ENCODE results near the gene HTR3B. TPM values are rescaled to one million over a fixed set of nuclear protein-coding genes. Genes with fewer than 3 reads are reported as not detected.

Gene HTR3B
- total and polyA plus RNA-seq, 2 experiments from 2014 or later: 0.42 to 0.77 TPM

DNA sequence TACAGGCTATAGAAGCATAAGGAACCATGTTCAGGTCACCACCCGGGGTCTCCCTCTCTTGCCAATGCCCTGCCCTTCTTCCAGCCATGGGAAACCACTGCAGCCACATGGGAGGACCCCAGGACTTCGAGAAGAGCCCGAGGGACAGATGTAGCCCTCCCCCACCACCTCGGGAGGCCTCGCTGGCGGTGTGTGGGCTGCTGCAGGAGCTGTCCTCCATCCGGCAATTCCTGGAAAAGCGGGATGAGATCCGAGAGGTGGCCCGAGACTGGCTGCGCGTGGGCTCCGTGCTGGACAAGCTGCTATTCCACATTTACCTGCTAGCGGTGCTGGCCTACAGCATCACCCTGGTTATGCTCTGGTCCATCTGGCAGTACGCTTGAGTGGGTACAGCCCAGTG lies 84.8 kb downstream of the HTR3B start:
- Histone ChIP-seq H3K9me3 (ENCODE audit: low read depth) (no peaks in the 10 kb centered on the region), H3K4me3 (no peak overlapping the region), H3K4me2 (no peak overlapping the region), H4K20me1 (ENCODE audit: insufficient read depth, poor library complexity, severe bottlenecking) (no peaks in the 10 kb centered on the region), H3K27ac (no peak overlapping the region), H3K36me3 (replicated peaks; ENCODE audit: insufficient read depth, low read depth) (no peaks in the 10 kb centered on the region), H3K4me1 (ENCODE audit: insufficient read depth) (no peaks in the 10 kb centered on the region), H3K27me3 (peaks cover 29% of the 10 kb centered on the region), H3K9me2 (replicated peaks; ENCODE audit: insufficient read depth) (no peaks in the 10 kb centered on the region), H2AFZ (no peak overlapping the region), H3K79me2 (no peaks in the 10 kb centered on the region)
- TF ChIP-seq EZH2phosphoT487 (IDR thresholded peaks at IDR 0.05; ENCODE audit: low read depth, severe bottlenecking, unreplicated experiment) (no peak), EZH2 (IDR thresholded peaks at IDR 0.05; ENCODE audit: borderline replicate concordance) (no peak)
- TF ChIP-seq, protein P1, sequence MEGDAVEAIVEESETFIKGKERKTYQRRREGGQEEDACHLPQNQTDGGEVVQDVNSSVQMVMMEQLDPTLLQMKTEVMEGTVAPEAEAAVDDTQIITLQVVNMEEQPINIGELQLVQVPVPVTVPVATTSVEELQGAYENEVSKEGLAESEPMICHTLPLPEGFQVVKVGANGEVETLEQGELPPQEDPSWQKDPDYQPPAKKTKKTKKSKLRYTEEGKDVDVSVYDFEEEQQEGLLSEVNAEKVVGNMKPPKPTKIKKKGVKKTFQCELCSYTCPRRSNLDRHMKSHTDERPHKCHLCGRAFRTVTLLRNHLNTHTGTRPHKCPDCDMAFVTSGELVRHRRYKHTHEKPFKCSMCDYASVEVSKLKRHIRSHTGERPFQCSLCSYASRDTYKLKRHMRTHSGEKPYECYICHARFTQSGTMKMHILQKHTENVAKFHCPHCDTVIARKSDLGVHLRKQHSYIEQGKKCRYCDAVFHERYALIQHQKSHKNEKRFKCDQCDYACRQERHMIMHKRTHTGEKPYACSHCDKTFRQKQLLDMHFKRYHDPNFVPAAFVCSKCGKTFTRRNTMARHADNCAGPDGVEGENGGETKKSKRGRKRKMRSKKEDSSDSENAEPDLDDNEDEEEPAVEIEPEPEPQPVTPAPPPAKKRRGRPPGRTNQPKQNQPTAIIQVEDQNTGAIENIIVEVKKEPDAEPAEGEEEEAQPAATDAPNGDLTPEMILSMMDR (IDR thresholded peaks at IDR 0.05; ENCODE audit: poor library complexity): no peak
- WGBS (ENCODE audit: low lambda C conversion rate, missing lambda C conversion rate): 69% methylated on average over 14 of the region's 15 CpGs
- no peak for DNase-seq (ENCODE audit: low spot score)

DNA sequence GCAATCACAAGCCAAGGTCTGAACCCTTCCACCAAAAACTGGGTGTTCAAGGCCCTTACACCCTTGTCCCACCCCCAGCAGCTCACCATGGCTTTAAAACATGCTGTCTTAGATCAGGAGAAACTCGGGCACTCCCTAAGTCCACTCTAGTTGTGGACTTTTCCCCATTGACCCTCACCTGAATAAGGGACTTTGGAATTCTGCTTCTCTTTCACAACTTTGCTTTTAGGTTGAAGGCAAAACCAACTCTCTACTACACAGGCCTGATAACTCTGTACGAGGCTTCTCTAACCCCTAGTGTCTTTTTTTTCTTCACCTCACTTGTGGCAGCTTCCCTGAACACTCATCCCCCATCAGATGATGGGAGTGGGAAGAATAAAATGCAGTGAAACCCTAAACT lies 85.3 kb downstream of the HTR3B start:
- TF ChIP-seq EZH2phosphoT487 (IDR thresholded peaks at IDR 0.05; ENCODE audit: low read depth, severe bottlenecking, unreplicated experiment) (no peak), EZH2 (IDR thresholded peaks at IDR 0.05; ENCODE audit: borderline replicate concordance) (no peak)
- TF ChIP-seq, protein P1 (IDR thresholded peaks at IDR 0.05; ENCODE audit: poor library complexity): no peak
- no peak overlapping the region for H3K27ac ChIP-seq
- peaks cover 29% of the 10 kb centered on the region for H3K27me3 ChIP-seq
- H3K4me3 ChIP-seq: no peak overlapping the region
- H2AFZ ChIP-seq: no peak overlapping the region
- H3K4me2 ChIP-seq: no peak overlapping the region
- no peaks in the 10 kb centered on the region for H3K4me1 ChIP-seq (ENCODE audit: insufficient read depth)
- no peaks in the 10 kb centered on the region for H3K9me2 ChIP-seq (replicated peaks; ENCODE audit: insufficient read depth)
- H3K36me3 ChIP-seq (replicated peaks; ENCODE audit: insufficient read depth, low read depth): no peaks in the 10 kb centered on the region
- WGBS (ENCODE audit: low lambda C conversion rate, missing lambda C conversion rate): 77% methylated on average over 2 of the region's 2 CpGs
- DNase-seq (ENCODE audit: low spot score): no peak
- H4K20me1 ChIP-seq (ENCODE audit: insufficient read depth, poor library complexity, severe bottlenecking): no peaks in the 10 kb centered on the region
- H3K79me2 ChIP-seq: no peaks in the 10 kb centered on the region
- no peaks in the 10 kb centered on the region for H3K9me3 ChIP-seq (ENCODE audit: low read depth)

DNA sequence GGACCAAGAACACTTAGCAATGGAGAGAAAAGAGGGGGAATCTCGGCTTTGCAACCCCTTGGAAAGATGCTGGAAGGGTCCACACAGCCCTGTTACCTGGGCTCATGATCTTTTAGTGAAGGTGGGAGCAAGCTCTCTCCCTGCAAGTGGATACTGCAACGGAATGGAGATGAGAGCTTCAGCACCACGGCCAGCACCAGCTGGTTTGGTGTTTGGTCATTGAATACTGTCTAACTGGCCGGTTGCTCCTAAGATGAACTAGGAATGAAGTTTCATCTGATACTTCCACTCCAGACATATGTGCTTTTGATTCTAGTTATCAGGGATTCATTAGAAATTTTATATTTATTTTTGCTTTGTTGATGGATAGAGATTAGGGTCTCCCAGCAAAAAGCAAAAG lies 86.6 kb downstream of the HTR3B start:
- peaks cover 29% of the 10 kb centered on the region for H3K27me3 ChIP-seq
- no peak overlapping the region for H3K4me3 ChIP-seq
- 11% methylated on average over 4 of the region's 4 CpGs for WGBS (ENCODE audit: low lambda C conversion rate, missing lambda C conversion rate)
- DNase-seq (ENCODE audit: low spot score): peak; percentile 77
- H2AFZ ChIP-seq: no peak overlapping the region
- H3K9me2 ChIP-seq (replicated peaks; ENCODE audit: insufficient read depth): no peaks in the 10 kb centered on the region
- TF ChIP-seq EZH2phosphoT487 (IDR thresholded peaks at IDR 0.05; ENCODE audit: low read depth, severe bottlenecking, unreplicated experiment): no peak
- TF ChIP-seq, protein P1 (IDR thresholded peaks at IDR 0.05; ENCODE audit: poor library complexity): no peak
- TF ChIP-seq EZH2 (IDR thresholded peaks at IDR 0.05; ENCODE audit: borderline replicate concordance): no peak
- no peaks in the 10 kb centered on the region for H3K79me2 ChIP-seq
- H3K36me3 ChIP-seq (replicated peaks; ENCODE audit: insufficient read depth, low read depth): no peaks in the 10 kb centered on the region
- no peaks in the 10 kb centered on the region for H3K9me3 ChIP-seq (ENCODE audit: low read depth)
- no peak overlapping the region for H3K27ac ChIP-seq
- H3K4me2 ChIP-seq: no peak overlapping the region
- no peaks in the 10 kb centered on the region for H3K4me1 ChIP-seq (ENCODE audit: insufficient read depth)
- no peaks in the 10 kb centered on the region for H4K20me1 ChIP-seq (ENCODE audit: insufficient read depth, poor library complexity, severe bottlenecking)

Measured in hepatocyte (in vitro differentiated cells).